Heart left ventricle (tissue), 13 donors: ENCODE measurements around the gene THOC6.
"Not testable (repeated sequence)": the region's sequence is repeated elsewhere in the genome, so short reads cannot be mapped to it uniquely, and the experiment has no call there.

ENCODE experiments used
- CTCF ChIP-seq, 12 donors: fragments of 200-600 bp; sonication (generic) in 4 of 12; IDR thresholded peaks; one replicate each; pipeline versions ENCODE4 v1.5.0 to v1.8.0; 2018 to 2022; ENCODE audit warnings: antibody characterized with exemption in 12 of 12, mild to moderate bottlenecking in 5 of 12
- POLR2A ChIP-seq, 2 donors: fragments of 450-650 bp; IDR thresholded peaks; one replicate each; pipeline ENCODE4 v1.6.1; 2017; ENCODE audit warnings: antibody characterized with exemption in 2 of 2, mild to moderate bottlenecking in 2 of 2, moderate library complexity in 2 of 2
- donor health status: ischemic (EF 13 %, LVEDD 7.1; RV severe dilation, severe dysfunction).
- donor health status: DM: no; HTN: yes; CAD: no.
- donor health status: DM: no; HTN: no; CAD: no.
- donor health status: ischemic (EF 25% LVEDD 6.9; RV normal size, moderate dysfunction).
- donor health status: ischemic (EF 25% LVEDD 5.7; RV mildly dilated, moderate dysfunction).
- donor health status: ischemic (EF 35%, LVEDD 5.7; RV mildly dilated, moderate dysfunction).
- donor health status: nonischemic (EF 11% LVEDD 7.7; RV severe dilation, severe dysfunction).
- donor health status: DM: yes; HTN: yes; CAD: no.
- donor health status: PGD.
- donor health status: ischemic (EF 29% LVEDD 5.4; RV normal size, mild dysfunction).
- donor health status: nonischemic (EF 23%, LVEDD 6.1; RV moderate dilation, normal function).

GRCh38 chr16:3052571-3053329, 28.9 kb downstream of the THOC6 start:
- not testable (repeated sequence) for TF ChIP-seq CTCF, POLR2A (IDR thresholded peaks at IDR 0.05)
